ENCODE measurements around the gene ZBTB45. TPM values are rescaled to one million over a fixed set of nuclear protein-coding genes. Genes with fewer than 3 reads are reported as not detected.
A peak's percentile ranks its signal among the peaks of the same experiment; 100 is the strongest.
"Not testable (repeated sequence)": the region's sequence is repeated elsewhere in the genome, so short reads cannot be mapped to it uniquely, and the experiment has no call there.

The ZBTB45 gene
- total RNA-seq, 2 experiments from 2014 or later: 15.8 to 17.4 TPM

GRCh38 chr19:58511353-58512208, 8.0 kb downstream of the ZBTB45 start, which contains the start of gene SLC27A5:
Gene SLC27A5, minus strand, starts transcription at chr19:58511992. Its CDS starts 37 bp downstream, at chr19:58511955.
- H3K4me3 Mint-ChIP-seq: no peak within 1 kb of the TSS
- DNase-seq: no peak
- H3K27ac Mint-ChIP-seq: no peak within 1 kb of the TSS

GRCh38 chr19:58510084-58510862, 9.3 kb downstream of the ZBTB45 start:
- Mint-ChIP-seq H3K27me3 (no peaks in the 10 kb centered on the region), H3K9me3 (peaks cover 10% of the 10 kb centered on the region), H3K36me3 (ENCODE audit: low read depth) (peaks cover 10% of the 10 kb centered on the region), H3K4me1 (peaks cover 18% of the 10 kb centered on the region), H3K4me3 (no peak overlapping the region), H3K27ac (no peak overlapping the region)
- ChIA-PET CTCF (no interaction called here), POLR2A (interaction anchor here (1.5 to 2.7 kb wide), 2 partner anchors 10 kb away, joined by 4 to 8 read pairs; partner anchors contain the start of gene ZBTB45)
- DNase-seq: no peak

More at GRCh38 chr19:58511353-58512208, 8.0 kb downstream of the ZBTB45 start, which contains the start of gene SLC27A5:
- peaks cover 29% of the 10 kb centered on the region for H3K4me1 Mint-ChIP-seq
- no peaks in the 10 kb centered on the region for H3K27me3 Mint-ChIP-seq
- POLR2A ChIA-PET: interaction anchor here (0.5 to 1.5 kb wide), 4 partner anchors 8 to 283 kb away, joined by 3 to 4 read pairs (median 3); partner anchors contain the start of genes TRIM28 and ZBTB45
- peaks cover 10% of the 10 kb centered on the region for H3K9me3 Mint-ChIP-seq
- peaks cover 20% of the 10 kb centered on the region for H3K36me3 Mint-ChIP-seq (ENCODE audit: low read depth)
- CTCF ChIA-PET: no interaction called here

GRCh38 chr19:58509731-58510083, 9.9 kb downstream of the ZBTB45 start:
- H3K36me3 Mint-ChIP-seq (ENCODE audit: low read depth): peaks cover 7% of the 10 kb centered on the region
- no peak for DNase-seq
- H3K4me1 Mint-ChIP-seq: peaks cover 15% of the 10 kb centered on the region
- no peak overlapping the region for H3K27ac Mint-ChIP-seq
- no peaks in the 10 kb centered on the region for H3K27me3 Mint-ChIP-seq
- ChIA-PET CTCF (interaction anchor here (0.7 kb wide), 1 partner anchor 10 kb away, joined by 3 read pairs; no protein-coding TSS in a partner anchor), POLR2A (interaction anchor here (2.7 kb wide), 1 partner anchor 9 kb away, joined by 8 read pairs; no protein-coding TSS in a partner anchor)
- H3K4me3 Mint-ChIP-seq: no peak overlapping the region
- H3K9me3 Mint-ChIP-seq: peaks cover 10% of the 10 kb centered on the region

DNA sequence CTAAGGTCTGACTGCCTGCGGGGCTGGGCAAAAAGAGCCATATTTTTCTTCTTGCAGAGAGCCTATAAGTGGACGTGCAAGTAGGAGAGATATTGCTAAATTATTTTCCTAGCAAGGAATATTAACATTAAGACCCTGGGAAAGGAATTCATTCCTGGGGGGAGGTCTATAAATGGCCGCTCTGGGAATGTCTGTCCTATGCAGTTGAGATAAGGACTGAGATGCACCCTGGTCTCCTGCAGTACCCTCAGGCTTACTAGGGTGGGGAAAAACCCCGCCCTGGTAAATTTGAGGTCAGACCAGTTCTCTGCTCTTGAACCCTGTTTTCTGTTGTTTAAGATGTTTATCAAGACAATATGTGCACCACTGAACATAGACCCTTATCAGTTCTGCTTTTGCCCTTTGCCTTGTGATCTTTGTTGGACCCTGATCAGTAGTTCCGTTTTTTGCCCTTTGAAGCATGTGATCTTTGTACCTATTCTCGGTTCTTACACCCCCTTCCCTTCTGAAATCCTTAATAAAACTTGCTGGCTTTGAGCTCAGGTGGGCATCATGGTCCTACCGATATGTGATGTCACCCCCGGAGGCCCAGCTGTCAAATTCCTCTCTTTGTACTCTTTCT, 11.9 kb downstream of the ZBTB45 start:
- H3K27me3 Mint-ChIP-seq; H3K4me3 Mint-ChIP-seq; CTCF ChIA-PET; DNase-seq; H3K36me3 Mint-ChIP-seq (ENCODE audit: low read depth); H3K9me3 Mint-ChIP-seq; H3K4me1 Mint-ChIP-seq; H3K27ac Mint-ChIP-seq: not testable (repeated sequence)
- POLR2A ChIA-PET: interaction anchor here (2.7 kb wide), 1 partner anchor 8 kb away, joined by 8 read pairs; no protein-coding TSS in a partner anchor

GRCh38 chr19:58500242-58500641, 19.4 kb downstream of the ZBTB45 start:
- POLR2A ChIA-PET: interaction anchor here (1.3 to 2.9 kb wide), 5 partner anchors 9 to 23 kb away, joined by 3 to 13 read pairs (median 11); partner anchors contain the start of gene ZBTB45
- H3K4me3 Mint-ChIP-seq: no peak overlapping the region

DNA sequence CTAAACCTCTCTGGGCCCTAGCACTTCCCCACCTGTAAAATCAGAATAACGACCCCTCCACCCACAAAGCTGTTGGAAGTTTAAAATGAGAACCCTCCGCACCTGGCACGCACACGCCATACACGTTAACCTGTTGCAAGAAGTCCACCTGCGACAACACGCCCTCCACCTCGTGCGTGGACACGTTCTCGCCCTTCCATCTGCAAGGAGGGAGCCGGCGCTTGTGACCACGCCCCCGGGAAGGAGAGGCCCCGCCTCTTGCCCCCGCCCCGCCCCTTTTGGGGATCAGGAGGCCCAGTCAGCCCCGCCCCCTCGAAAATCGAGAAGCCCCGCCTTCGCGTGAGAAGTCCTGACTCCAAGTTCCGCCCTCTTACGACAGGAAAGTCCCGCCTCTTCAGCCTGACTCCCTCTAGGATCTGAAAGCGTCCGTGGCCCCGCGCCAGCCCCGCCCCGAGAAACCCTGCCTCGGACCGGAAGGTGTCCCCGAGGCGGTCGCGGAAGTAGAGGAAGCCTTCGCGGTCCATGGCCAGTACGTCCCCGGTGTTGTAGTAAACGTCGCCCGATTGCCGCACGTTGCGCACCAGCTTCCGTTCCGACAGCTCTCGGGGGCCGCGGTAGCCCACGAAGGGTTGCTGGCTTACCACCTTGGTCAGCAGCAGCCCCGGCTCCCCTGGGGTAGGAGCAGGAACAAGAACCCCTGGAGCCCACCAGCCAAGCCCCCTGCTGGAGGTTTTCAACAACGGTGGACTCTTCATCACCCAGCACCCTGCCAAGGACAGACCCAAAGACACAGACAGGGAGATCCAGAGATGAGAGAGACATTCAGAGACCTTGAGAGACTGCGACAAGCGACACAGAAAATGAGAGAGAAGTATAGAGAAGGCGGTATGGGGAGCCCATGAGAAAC, 20.3 kb downstream of the ZBTB45 start:
- Mint-ChIP-seq H3K9me3 (peaks cover 8% of the 10 kb centered on the region), H3K27me3 (no peaks in the 10 kb centered on the region), H3K27ac (peak overlapping the region; percentile 81), H3K4me1 (peaks cover 33% of the 10 kb centered on the region), H3K4me3 (peak overlapping the region; percentile 93), H3K36me3 (ENCODE audit: low read depth) (peaks cover 8% of the 10 kb centered on the region)
- CTCF ChIA-PET: interaction anchor here (0.6 to 2.2 kb wide), 7 partner anchors 10 to 91 kb away, joined by 3 to 15 read pairs (median 5); partner anchors contain the start of genes ZBTB45 and ZNF584
- POLR2A ChIA-PET: interaction anchor here (1.6 to 2.9 kb wide), 4 partner anchors 10 to 21 kb away, joined by 8 to 13 read pairs (median 12); partner anchors contain the start of gene ZBTB45
- DNase-seq: peak; percentile 99

More at GRCh38 chr19:58500242-58500641, 19.4 kb downstream of the ZBTB45 start:
- peaks cover 29% of the 10 kb centered on the region for H3K4me1 Mint-ChIP-seq
- no peak for DNase-seq
- peaks cover 4% of the 10 kb centered on the region for H3K36me3 Mint-ChIP-seq (ENCODE audit: low read depth)
- peaks cover 8% of the 10 kb centered on the region for H3K9me3 Mint-ChIP-seq
- H3K27me3 Mint-ChIP-seq: no peaks in the 10 kb centered on the region
- CTCF ChIA-PET: interaction anchor here (0.7 to 2.2 kb wide), 5 partner anchors 11 to 92 kb away, joined by 3 to 15 read pairs (median 5); partner anchors contain the start of genes ZBTB45 and ZNF584
- no peak overlapping the region for H3K27ac Mint-ChIP-seq

DNA sequence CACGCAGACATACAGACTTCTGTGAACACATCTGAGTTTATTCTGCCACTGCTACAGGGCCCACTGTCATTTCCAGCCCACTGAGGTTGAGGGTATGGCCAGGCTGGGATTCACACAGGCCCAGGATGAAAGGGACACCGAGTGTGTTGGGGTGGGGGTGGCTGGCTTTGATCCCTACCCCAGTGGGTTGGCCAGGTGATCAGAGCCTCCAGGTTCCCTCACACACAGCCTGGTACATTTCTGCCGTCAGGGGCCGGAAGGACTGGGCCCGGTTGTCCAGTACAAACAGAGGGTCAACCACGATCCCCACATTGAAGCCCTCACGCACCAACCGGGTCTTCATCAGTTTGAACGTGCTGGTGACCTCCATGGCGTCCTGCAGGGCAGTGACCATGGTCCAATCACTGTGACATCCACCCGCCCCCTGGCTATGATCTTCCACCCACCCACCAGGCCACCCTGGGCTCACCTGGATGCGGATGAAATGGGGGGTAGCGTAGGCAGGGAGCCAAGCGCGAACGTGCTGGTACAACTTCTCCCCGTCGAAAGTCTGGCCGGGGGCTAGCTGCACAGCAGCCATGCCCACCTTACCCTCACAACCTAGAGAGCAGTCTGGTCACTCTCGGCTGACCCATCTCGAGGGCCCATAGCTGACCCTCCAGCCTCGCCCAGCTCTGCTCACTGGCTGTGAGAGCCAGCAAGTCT, 21.1 kb downstream of the ZBTB45 start:
- H3K27me3 Mint-ChIP-seq: no peaks in the 10 kb centered on the region
- H3K4me3 Mint-ChIP-seq: peak overlapping the region; percentile 93
- peaks cover 8% of the 10 kb centered on the region for H3K9me3 Mint-ChIP-seq
- POLR2A ChIA-PET: interaction anchor here (2.2 to 2.9 kb wide), 2 partner anchors 9 to 10 kb away, joined by 8 to 11 read pairs; no protein-coding TSS in a partner anchor
- CTCF ChIA-PET: interaction anchor here (0.8 to 2.2 kb wide), 3 partner anchors 10 to 16 kb away, joined by 3 to 12 read pairs (median 6); no protein-coding TSS in a partner anchor
- no peak for DNase-seq
- H3K36me3 Mint-ChIP-seq (ENCODE audit: low read depth): peaks cover 9% of the 10 kb centered on the region
- peak overlapping the region; percentile 81 for H3K27ac Mint-ChIP-seq
- H3K4me1 Mint-ChIP-seq: peaks cover 33% of the 10 kb centered on the region

DNA sequence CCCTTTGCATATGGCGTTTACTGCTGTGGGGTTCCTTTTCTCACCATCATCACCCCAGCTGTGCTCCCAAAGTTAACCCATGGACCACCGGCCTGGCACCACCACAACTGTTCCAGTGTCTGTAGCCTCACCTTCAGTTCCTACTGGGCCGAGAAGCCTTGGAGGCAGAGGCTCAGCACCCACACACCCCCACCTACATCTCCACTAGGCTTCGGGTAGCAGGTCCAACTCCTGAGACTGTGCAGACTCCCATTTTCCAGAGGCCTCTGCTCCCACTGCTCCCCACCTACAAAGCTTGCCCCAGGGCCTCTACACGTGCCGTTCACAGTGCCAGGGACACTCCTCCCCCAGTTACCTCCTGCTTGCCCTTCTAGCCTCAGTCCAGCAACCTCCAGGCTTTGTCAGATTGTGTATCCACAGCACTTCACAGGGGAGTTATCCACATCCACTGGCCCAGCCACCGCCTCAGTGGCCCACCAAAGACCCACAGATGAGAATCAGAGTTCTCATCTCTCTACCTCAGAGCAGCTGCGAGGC, 21.9 kb downstream of the ZBTB45 start:
- peaks cover 9% of the 10 kb centered on the region for H3K36me3 Mint-ChIP-seq (ENCODE audit: low read depth)
- POLR2A ChIA-PET: no interaction called here

DNA sequence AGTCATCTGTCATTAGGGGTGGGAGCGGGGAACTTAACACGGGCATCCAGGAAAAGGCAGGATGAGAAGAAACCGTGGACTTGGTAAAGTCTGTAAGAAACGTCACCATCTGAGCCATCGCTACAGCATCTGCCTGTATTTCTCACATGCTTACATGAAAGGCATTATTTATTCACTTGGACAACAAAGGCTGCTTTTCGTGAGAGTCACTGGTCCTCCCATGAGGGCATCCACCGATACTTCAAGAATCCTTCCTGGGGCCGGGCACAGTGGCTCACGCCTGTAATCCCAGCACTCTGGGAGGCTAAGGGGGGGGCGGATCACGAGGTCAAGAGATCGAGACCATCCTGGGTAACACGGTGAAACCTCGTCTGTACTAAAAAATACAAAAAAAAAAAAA, 27.3 kb downstream of the ZBTB45 start:
- Mint-ChIP-seq H3K27ac (no peak overlapping the region), H3K9me3 (no peaks in the 10 kb centered on the region), H3K36me3 (ENCODE audit: low read depth) (peaks cover 10% of the 10 kb centered on the region), H3K27me3 (no peaks in the 10 kb centered on the region), H3K4me3 (no peak overlapping the region), H3K4me1 (peaks cover 35% of the 10 kb centered on the region)
- ChIA-PET POLR2A (no interaction called here), CTCF (no interaction called here)
- DNase-seq: no peak

More for the DNA sequence above, 21.9 kb downstream of the ZBTB45 start:
- CTCF ChIA-PET: interaction anchor here (0.8 kb wide), 1 partner anchor 16 kb away, joined by 3 read pairs; no protein-coding TSS in a partner anchor
- Mint-ChIP-seq H3K4me3 (peak overlapping the region; percentile 93), H3K4me1 (peaks cover 33% of the 10 kb centered on the region), H3K27me3 (no peaks in the 10 kb centered on the region), H3K9me3 (peaks cover 8% of the 10 kb centered on the region), H3K27ac (peak overlapping the region; percentile 14)
- no peak for DNase-seq

- DNase-seq: no peak
- no peak overlapping the region for H3K4me3 Mint-ChIP-seq
- peaks cover 32% of the 10 kb centered on the region for H3K4me1 Mint-ChIP-seq
- H3K27me3 Mint-ChIP-seq: no peaks in the 10 kb centered on the region
- no peaks in the 10 kb centered on the region for H3K9me3 Mint-ChIP-seq
- H3K27ac Mint-ChIP-seq: peak overlapping the region; percentile 33
- peaks cover 10% of the 10 kb centered on the region for H3K36me3 Mint-ChIP-seq (ENCODE audit: low read depth)
- POLR2A ChIA-PET: no interaction called here
- CTCF ChIA-PET: no interaction called here
Observed at GRCh38 chr19:58491393-58491792, 28.2 kb downstream of the ZBTB45 start.

GRCh38 chr19:58484349-58484748, 35.3 kb downstream of the ZBTB45 start:
- H3K27me3 Mint-ChIP-seq, H3K27ac Mint-ChIP-seq, DNase-seq, POLR2A ChIA-PET, H3K4me3 Mint-ChIP-seq, H3K9me3 Mint-ChIP-seq: not testable (repeated sequence)
- CTCF ChIA-PET: interaction anchor here (1.6 kb wide), 1 partner anchor 35 kb away, joined by 7 read pairs; the partner anchor contains the start of gene ZBTB45
- Mint-ChIP-seq H3K4me1 (peaks cover 16% of the 10 kb centered on the region), H3K36me3 (ENCODE audit: low read depth) (peaks cover 10% of the 10 kb centered on the region)

Data from activated CD4-positive, alpha-beta memory T cell treated with anti-CD3 and anti-CD28 coated beads, Interleukin-2, amount 10 ng/mL, durations not matched to agents 7 days and 5 days (primary cell).